Mesenchymal stem cell (in vitro differentiated cells and primary cell): Measurements from ENCODE around the gene FNDC8.
A peak's percentile ranks its signal among the peaks of the same experiment; 100 is the strongest.

ENCODE experiments used
- DNase-seq: peaks from one replicate; pipeline ENCODE4 v3.0.0-alpha.2; 2013
- H2AFZ ChIP-seq: one replicate; pipeline ENCODE4 v1.6.1; 2013; ENCODE audit warnings: low read depth, mild to moderate bottlenecking, control low read depth, inconsistent platforms, low read length, moderate library complexity
- H2AK5ac ChIP-seq: 2 replicates; pipeline ENCODE4 v1.6.1; 2013; ENCODE audit warnings: low read length, moderate library complexity, mild to moderate bottlenecking, inconsistent platforms; ENCODE audit not compliant: severe bottlenecking
- H2BK120ac ChIP-seq: one replicate; pipeline ENCODE4 v1.6.1; 2013; ENCODE audit warnings: low read depth, mild to moderate bottlenecking, inconsistent platforms, low read length, moderate library complexity
- H2BK12ac ChIP-seq, 2 experiments: one replicate each; pipeline ENCODE4 v1.6.1; 2013; ENCODE audit warnings: inconsistent platforms in 2 of 2, low read length in 2 of 2, mild to moderate bottlenecking in 2 of 2, moderate library complexity in 2 of 2, control low read depth in 1 of 2
- H2BK15ac ChIP-seq: one replicate; pipeline ENCODE4 v1.6.1; 2013; ENCODE audit warnings: mild to moderate bottlenecking, low read depth, inconsistent platforms; ENCODE audit not compliant: poor library complexity, severe bottlenecking
- H2BK5ac ChIP-seq: 2 replicates; pipeline ENCODE4 v1.6.1; 2013; ENCODE audit warnings: low read depth, mild to moderate bottlenecking, low read length, control low read depth, inconsistent platforms; ENCODE audit not compliant: poor library complexity, severe bottlenecking
- H3K14ac ChIP-seq, 2 experiments: one replicate each; pipeline ENCODE4 v1.6.1; 2013; ENCODE audit warnings: inconsistent platforms in 2 of 2, low read length in 2 of 2, control low read depth in 1 of 2, mild to moderate bottlenecking in 1 of 2, moderate library complexity in 1 of 2
- H3K18ac ChIP-seq, 2 experiments: one replicate each; pipeline ENCODE4 v1.6.1; 2013; ENCODE audit warnings: inconsistent platforms in 2 of 2, low read length in 2 of 2, control low read depth in 1 of 2, low read depth in 1 of 2, mild to moderate bottlenecking in 1 of 2
- H3K23ac ChIP-seq, 2 experiments: one replicate each; pipeline ENCODE4 v1.6.1; 2013; ENCODE audit warnings: inconsistent platforms in 2 of 2, low read length in 2 of 2, mild to moderate bottlenecking in 2 of 2, moderate library complexity in 2 of 2, control low read depth in 1 of 2
- H3K27ac ChIP-seq: 2 replicates; pipeline ENCODE4 v1.5.1; 2013; ENCODE audit warnings: mild to moderate bottlenecking, moderate library complexity, low read length, control low read depth, inconsistent platforms; ENCODE audit not compliant: poor library complexity, severe bottlenecking
- H3K27me3 ChIP-seq, 2 experiments: 2 replicates each; pipeline versions ENCODE4 v1.6.1 to v1.7.0; 2013; ENCODE audit warnings: low read length in 2 of 2, mild to moderate bottlenecking in 2 of 2, moderate library complexity in 2 of 2, control low read depth in 1 of 2, inconsistent platforms in 1 of 2; ENCODE audit not compliant: control insufficient read depth in 1 of 2, insufficient read depth in 1 of 2
- H3K36me3 ChIP-seq, 2 experiments: 2 replicates each; pipeline versions ENCODE4 v1.6.1 to v1.7.0; 2013; ENCODE audit warnings: low read length in 2 of 2, control low read depth in 1 of 2, inconsistent platforms in 1 of 2, low read depth in 1 of 2, mild to moderate bottlenecking in 1 of 2; ENCODE audit not compliant: insufficient read depth in 2 of 2, control insufficient read depth in 1 of 2
- H3K4ac ChIP-seq, 2 experiments: one replicate each; pipeline ENCODE4 v1.6.1; 2013; ENCODE audit warnings: inconsistent platforms in 2 of 2, low read length in 2 of 2, mild to moderate bottlenecking in 2 of 2, moderate library complexity in 2 of 2, control low read depth in 1 of 2, low read depth in 1 of 2
- H3K4me1 ChIP-seq: 2 replicates; pipeline ENCODE4 v1.6.1; 2013; ENCODE audit warnings: low read depth, low read length, control low read depth; ENCODE audit not compliant: control insufficient read depth, insufficient read depth
- H3K4me2 ChIP-seq: 2 replicates; pipeline ENCODE4 v1.6.1; 2013; ENCODE audit warnings: low read length, mild to moderate bottlenecking, inconsistent platforms; ENCODE audit not compliant: poor library complexity, severe bottlenecking
- H3K4me3 ChIP-seq, 2 experiments: 2 replicates each; pipeline versions ENCODE4 v1.5.1 to v1.7.0; 2013; ENCODE audit warnings: low read length in 2 of 2, mild to moderate bottlenecking in 2 of 2, control low read depth in 1 of 2, low read depth in 1 of 2; ENCODE audit not compliant: insufficient read depth in 1 of 2
- H3K79me1 ChIP-seq: replicated peaks from 2 replicates; pipeline ENCODE4 v1.6.1; 2013; ENCODE audit warnings: mild to moderate bottlenecking, control low read depth, low read length, inconsistent platforms; ENCODE audit not compliant: poor library complexity, severe bottlenecking
- H3K9ac ChIP-seq: 2 replicates; pipeline ENCODE4 v1.7.0; 2013; ENCODE audit warnings: mild to moderate bottlenecking, low read length, moderate library complexity
- H3K9me3 ChIP-seq: 2 replicates; pipeline ENCODE4 v1.7.0; 2013; ENCODE audit warnings: mild to moderate bottlenecking, low read length; ENCODE audit not compliant: control insufficient read depth
- H4K8ac ChIP-seq: one replicate; pipeline ENCODE4 v1.6.1; 2013; ENCODE audit warnings: inconsistent platforms, mild to moderate bottlenecking, low read length, moderate library complexity
- H4K91ac ChIP-seq: one replicate; pipeline ENCODE4 v1.6.1; 2013; ENCODE audit warnings: mild to moderate bottlenecking, low read length, inconsistent platforms
- WGBS: methylation state at CpG from one replicate; pipeline ENCODE4 v1.1.7; 2013; ENCODE audit warnings: mixed read lengths; 5-methylcytosine and 5-hydroxymethylcytosine counted together

Gene FNDC8

DNA sequence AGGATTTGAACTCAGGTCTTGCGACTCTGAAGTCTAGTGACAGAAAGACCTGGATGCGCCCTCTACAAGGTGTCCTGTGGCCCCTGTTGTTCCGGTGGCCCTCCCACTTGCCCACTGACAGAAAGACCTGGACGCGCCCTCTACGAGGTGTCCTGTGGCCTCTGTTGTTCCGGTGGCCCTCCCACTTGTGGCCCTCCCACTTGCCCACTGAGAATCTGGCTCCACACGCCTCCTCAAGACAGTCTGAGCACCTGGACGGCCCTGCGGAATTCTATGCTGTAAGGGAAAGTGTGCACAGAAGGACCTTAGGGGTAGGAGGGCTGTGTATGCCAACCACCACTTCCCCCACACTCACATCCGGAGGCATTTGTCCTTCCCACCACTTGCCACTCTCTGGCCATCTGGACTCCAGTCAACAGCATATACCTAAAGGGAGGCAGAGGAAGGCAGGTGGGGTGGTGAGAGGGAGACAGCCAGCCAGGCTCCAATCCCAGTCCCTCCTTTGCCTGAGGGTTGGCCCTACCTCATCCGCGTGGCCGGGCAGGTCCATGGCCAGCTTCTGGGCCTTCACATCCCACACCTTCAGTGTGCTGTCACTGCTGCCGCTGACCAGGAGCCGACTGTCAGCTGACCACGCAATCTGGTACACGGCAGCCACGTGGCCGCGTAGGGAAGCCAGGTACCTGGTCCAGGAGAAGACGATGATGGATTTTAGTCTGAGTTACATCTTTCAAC, 11.6 kb downstream of the FNDC8 start:
- no peak overlapping the region for H4K91ac ChIP-seq

DNA sequence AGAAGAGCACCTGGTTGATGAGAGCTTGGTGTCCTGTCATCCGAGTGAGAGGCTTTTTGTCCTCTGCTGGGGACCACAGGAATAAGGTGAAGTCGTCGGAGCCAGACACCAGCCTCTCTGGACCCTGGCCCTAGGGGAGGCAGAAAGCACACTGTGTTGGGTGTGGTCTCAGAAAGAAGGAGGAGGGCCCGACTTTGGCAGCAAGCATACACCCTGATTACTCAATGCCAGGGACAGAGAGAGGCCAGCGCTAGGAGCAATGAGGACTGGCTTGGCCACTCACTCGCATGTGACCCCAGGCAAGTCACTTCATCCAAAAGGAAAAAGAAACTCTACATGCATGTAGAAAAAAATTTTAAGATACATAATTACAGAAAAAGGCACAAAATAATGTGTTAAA, 13.9 kb downstream of the FNDC8 start:
- Histone ChIP-seq H3K27me3 (no peaks in the 10 kb centered on the region), H2BK120ac (no peak overlapping the region), H3K4me1 (peaks cover 4% of the 10 kb centered on the region), H2BK12ac (no peak overlapping the region), H3K4ac (no peak overlapping the region), H3K18ac (no peak overlapping the region), H4K8ac (no peak overlapping the region), H3K36me3 (peaks cover 89 to 92% of the 10 kb centered on the region in 2 experiments), H3K27ac (no peak overlapping the region), H2BK5ac (no peak overlapping the region), H3K79me1 (peaks cover 31% of the 10 kb centered on the region), H4K91ac (no peak overlapping the region), H3K4me2 (no peak overlapping the region), H3K23ac (no peak overlapping the region), H3K9me3 (no peaks in the 10 kb centered on the region), H3K14ac (no peak overlapping the region), H2BK15ac (no peak overlapping the region), H2AFZ (no peak overlapping the region), H3K9ac (no peak overlapping the region), H2AK5ac (no peak overlapping the region), H3K4me3 (no peak overlapping the region)
- 98% methylated on average over 3 of the region's 6 CpGs for WGBS
- DNase-seq: no peak

More for the DNA sequence above, 11.6 kb downstream of the FNDC8 start:
- Histone ChIP-seq H3K4ac (no peak overlapping the region), H2AFZ (no peak overlapping the region), H2BK5ac (no peak overlapping the region), H2AK5ac (no peak overlapping the region), H3K9me3 (no peaks in the 10 kb centered on the region), H3K14ac (no peak overlapping the region), H3K23ac (no peak overlapping the region), H3K27me3 (no peaks in the 10 kb centered on the region), H2BK15ac (no peak overlapping the region), H3K4me2 (no peak overlapping the region), H3K4me3 (no peak overlapping the region), H3K36me3 (peaks cover 74 to 75% of the 10 kb centered on the region in 2 experiments), H3K4me1 (no peaks in the 10 kb centered on the region), H3K9ac (no peak overlapping the region), H3K18ac (no peak overlapping the region), H2BK12ac (no peak overlapping the region), H2BK120ac (no peak overlapping the region), H4K8ac (no peak overlapping the region), H3K79me1 (peaks cover 17% of the 10 kb centered on the region), H3K27ac (no peak overlapping the region)
- 98% methylated on average over 15 of the region's 22 CpGs for WGBS
- DNase-seq: no peak

DNA sequence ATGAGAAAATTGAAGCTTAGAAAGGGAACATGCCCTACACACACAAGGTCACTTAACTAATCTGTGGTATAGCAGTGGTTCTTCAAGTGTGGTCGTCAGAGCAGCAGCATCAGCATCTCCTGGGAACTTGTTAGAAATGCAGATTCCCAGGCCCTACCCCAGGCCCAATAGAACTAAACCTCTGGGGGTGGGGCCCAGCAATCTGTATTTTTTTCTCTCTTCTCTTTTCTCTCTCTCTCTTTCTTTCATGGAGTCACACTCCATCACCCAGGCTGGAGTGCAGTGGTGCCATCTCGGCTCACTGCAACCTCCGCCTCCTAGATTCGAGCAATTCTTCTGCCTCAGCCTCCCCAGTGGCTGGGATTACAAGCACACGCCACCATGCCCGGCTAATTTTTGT, 16.8 kb downstream of the FNDC8 start:
- H2BK15ac ChIP-seq: no peak overlapping the region

DNA sequence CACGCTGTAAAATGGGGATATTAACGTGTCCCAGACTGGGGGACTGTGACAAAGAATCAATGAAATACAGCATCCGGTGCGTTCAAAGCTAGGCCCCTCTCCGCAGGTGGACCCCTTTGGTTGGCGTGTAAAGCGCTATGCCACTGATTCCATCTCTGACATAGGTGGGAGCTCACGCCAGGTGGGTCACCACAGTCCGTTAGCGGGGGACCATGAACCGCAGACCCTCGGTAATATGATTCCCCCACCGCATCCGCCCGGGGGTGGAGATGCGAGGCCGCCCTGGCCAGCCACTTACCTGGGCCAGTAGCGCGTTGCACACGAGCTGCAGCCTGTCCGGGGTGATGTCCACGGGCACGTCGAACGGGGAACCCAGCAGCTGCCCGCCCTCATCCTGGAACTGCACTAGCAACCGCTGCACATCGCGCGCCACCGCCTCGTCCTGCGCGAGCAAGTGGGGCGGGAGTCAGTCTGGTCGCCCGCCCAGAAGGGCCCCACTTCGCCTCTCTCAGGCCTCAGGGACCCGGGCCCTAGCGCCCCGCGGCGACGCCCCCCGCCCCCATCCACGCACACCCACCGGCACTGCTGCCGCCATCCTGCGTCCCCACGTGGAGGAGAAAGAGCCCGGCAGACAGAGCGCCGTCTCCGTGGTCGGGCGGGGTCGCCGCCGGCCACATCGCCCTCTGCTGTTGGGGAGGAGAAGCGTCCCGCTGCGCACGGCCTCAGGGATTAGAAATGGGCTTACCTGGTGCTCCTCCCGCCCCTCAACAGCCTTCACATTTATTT, 20.5 kb downstream of the FNDC8 start, which contains the start of gene NLE1:
Gene NLE1, minus strand, starts transcription at position 623 of the 786 bp plus-strand sequence. Its CDS starts 28 bp downstream, at position 595.
- Histone ChIP-seq H3K23ac (peak within 1 kb of the TSS in 1 of 2 experiments; percentile 81), H2BK5ac (no peak within 1 kb of the TSS), H3K79me1 (peaks cover 28% of the 10 kb centered on the region), H3K18ac (peak within 1 kb of the TSS; percentile 71 to 96), H4K91ac (peak within 1 kb of the TSS; percentile 90), H3K9ac (peak within 1 kb of the TSS; percentile 92), H2BK12ac (peak within 1 kb of the TSS in 1 of 2 experiments; percentile 60), H3K4me2 (peak within 1 kb of the TSS; percentile 74), H2BK120ac (no peak within 1 kb of the TSS), H3K4me3 (peak within 1 kb of the TSS; percentile 99), H2AFZ (peak within 1 kb of the TSS; percentile 85), H3K36me3 (peaks cover 27 to 28% of the 10 kb centered on the region in 2 experiments), H3K4me1 (peaks cover 6% of the 10 kb centered on the region), H2BK15ac (peak within 1 kb of the TSS; percentile 74), H2AK5ac (no peak within 1 kb of the TSS), H3K27me3 (peaks cover 7 to 8% of the 10 kb centered on the region in 2 experiments), H4K8ac (peak within 1 kb of the TSS; percentile 84), H3K4ac (peak within 1 kb of the TSS; percentile 40 to 70), H3K9me3 (no peaks in the 10 kb centered on the region), H3K14ac (peak within 1 kb of the TSS in 1 of 2 experiments; percentile 63), H3K27ac (no peak within 1 kb of the TSS)
- DNase-seq: peak; percentile 81
- under 1% methylated on average over 55 of the region's 65 CpGs for WGBS

More for the DNA sequence above, 16.8 kb downstream of the FNDC8 start:
- Histone ChIP-seq H3K27ac (no peak overlapping the region), H3K14ac (no peak overlapping the region), H3K36me3 (peaks cover 60 to 65% of the 10 kb centered on the region in 2 experiments), H3K4ac (no peak overlapping the region), H3K9me3 (no peaks in the 10 kb centered on the region), H4K8ac (no peak overlapping the region), H2BK5ac (no peak overlapping the region), H2AFZ (no peak overlapping the region), H3K18ac (no peak overlapping the region), H2BK12ac (no peak overlapping the region), H3K4me1 (peaks cover 6% of the 10 kb centered on the region), H3K4me3 (no peak overlapping the region), H2AK5ac (no peak overlapping the region), H3K27me3 (no peaks in the 10 kb centered on the region), H3K9ac (no peak overlapping the region), H2BK120ac (no peak overlapping the region), H3K79me1 (peaks cover 35% of the 10 kb centered on the region), H3K4me2 (no peak overlapping the region), H3K23ac (no peak overlapping the region), H4K91ac (no peak overlapping the region)
- WGBS: 97% methylated on average over 6 of the region's 6 CpGs
- no peak for DNase-seq
